Heart right ventricle (tissue), 16 donors: ENCODE data around the gene SLC39A9. TPM values are rescaled to one million over a fixed set of nuclear protein-coding genes. Genes with fewer than 3 reads are reported as not detected.

ENCODE experiments used
- ATAC-seq, 8 donors: fragments of 200-7000 bp; cut with Tn5 transposase; one replicate each; pipeline ENCODE4 v1.9.1; 2020; ENCODE audit warnings: mild to moderate bottlenecking in 8 of 8, moderate library complexity in 8 of 8, moderate number of reproducible peaks in 1 of 8
- DNase-seq, 2 donors: peaks; one replicate each; pipeline ENCODE4 v3.0.0-alpha.2; 2020
- H3K27ac ChIP-seq, 10 donors: fragments of 200-600 bp; sonication (generic) in 2 of 10; one replicate each; pipeline versions ENCODE4 v1.5.0 to v1.8.0; 2020 to 2022; ENCODE audit warnings: mild to moderate bottlenecking in 3 of 10
- H3K27me3 ChIP-seq, 7 donors: fragments of 200-600 bp; one replicate each; pipeline ENCODE4 v1.8.0; 2021 to 2022; ENCODE audit warnings: mild to moderate bottlenecking in 2 of 7
- H3K36me3 ChIP-seq, 9 donors: fragments of 200-600 bp; sonication (generic) in 1 of 9; one replicate each; pipeline versions ENCODE4 v1.5.0 to v1.8.0; 2020 to 2022; ENCODE audit warnings: mild to moderate bottlenecking in 2 of 9
- H3K4me1 ChIP-seq, 9 donors: fragments of 200-600 bp; sonication (generic) in 1 of 9; one replicate each; pipeline versions ENCODE4 v1.5.0 to v1.8.0; 2020 to 2022; ENCODE audit warnings: mild to moderate bottlenecking in 4 of 9
- H3K4me3 ChIP-seq, 10 donors: fragments of 200-600 bp; sonication (generic) in 2 of 10; one replicate each; pipeline versions ENCODE4 v1.5.0 to v1.8.0; 2020 to 2022; ENCODE audit warnings: mild to moderate bottlenecking in 7 of 10, moderate library complexity in 2 of 10
- H3K9me3 ChIP-seq, 11 donors: fragments of 200-600 bp in 10 of 11; sonication (generic) in 2 of 11; one replicate each; pipeline versions ENCODE4 v1.5.0 to v1.8.0; 2013 to 2022; ENCODE audit warnings: mild to moderate bottlenecking in 2 of 11, control low read depth in 1 of 11, moderate library complexity in 1 of 11
- WGBS, 2 donors: extraction: QIAGEN DNeasy Blood & Tissue Kit; methylation state at CpG; one replicate each; pipeline ENCODE4 v1.1.7; 2013; ENCODE audit warnings: inconsistent platforms in 1 of 2; 5-methylcytosine and 5-hydroxymethylcytosine counted together
- intact Hi-C, 10 donors: fragments of 100-400 bp; cut with DNase I; formaldehyde crosslinking; loops; one replicate each; pipeline versions ENCODE4 v1.11.1 to v1.14.2; 2022
- polyA plus RNA-seq, 2 donors: library from polyadenylated mRNA; stranded (reverse); fragments of 200-250 nt; gene quantifications; one replicate each; pipeline ENCODE4 v1.2.3, GENCODE V29; 2013
- total RNA-seq, 10 donors: library from RNA; stranded (reverse); fragmentation: NEBNext Ultra II Directional in 3 of 10; extraction: Animal tissue kit (Norgen Biotek cat#: 25700) in 3 of 10; gene quantifications; one replicate each; pipeline versions ENCODE4 v1.2.1 to v1.2.4, GENCODE V29; 2021 to 2023
- TF ChIP-seq, protein P1 (sequence below), 9 donors: fragments of 200-600 bp; sonication (generic) in 2 of 9; IDR thresholded peaks; one replicate each; pipeline versions ENCODE4 v1.5.0 to v1.8.0; 2021 to 2022; ENCODE audit warnings: antibody characterized with exemption in 9 of 9, mild to moderate bottlenecking in 5 of 9, moderate library complexity in 1 of 9
- donor health status: Arrhythmogenic right ventricular cardiomyopathy.
- donor health status: ischemic (EF 13 %, LVEDD 7.1; RV severe dilation, severe dysfunction).
- donor health status: healthy with polysubstance abuse.
- donor health status: DM: no; HTN: yes; CAD: no.
- donor health status: DM: no; HTN: no; CAD: no.
- donor health status: ischemic (EF 25% LVEDD 6.9; RV normal size, moderate dysfunction).
- donor health status: ischemic (EF 25% LVEDD 5.7; RV mildly dilated, moderate dysfunction).
- donor health status: healthy.
- donor health status: DM: yes; HTN: yes; CAD: no.
- donor health status: Ischemic cardiomyopathy.
- donor health status: ischemic (EF 35%, LVEDD 5.7; RV mildly dilated, moderate dysfunction).
- donor health status: nonischemic (EF 11% LVEDD 7.7; RV severe dilation, severe dysfunction).
- donor health status: DM: yes; HTN: yes; CAD: no.
- donor health status: PGD.
- donor health status: ischemic (EF 29% LVEDD 5.4; RV normal size, mild dysfunction).
- donor health status: nonischemic (EF 23%, LVEDD 6.1; RV moderate dilation, normal function).

Gene SLC39A9
- total and polyA plus RNA-seq, 12 donors: 11.1 to 28.3 (median 21.4) TPM

- H3K4me3 ChIP-seq: no peak overlapping the region
- no peak for DNase-seq
- no peak overlapping the region for H3K27ac ChIP-seq
- TF ChIP-seq, protein P1, sequence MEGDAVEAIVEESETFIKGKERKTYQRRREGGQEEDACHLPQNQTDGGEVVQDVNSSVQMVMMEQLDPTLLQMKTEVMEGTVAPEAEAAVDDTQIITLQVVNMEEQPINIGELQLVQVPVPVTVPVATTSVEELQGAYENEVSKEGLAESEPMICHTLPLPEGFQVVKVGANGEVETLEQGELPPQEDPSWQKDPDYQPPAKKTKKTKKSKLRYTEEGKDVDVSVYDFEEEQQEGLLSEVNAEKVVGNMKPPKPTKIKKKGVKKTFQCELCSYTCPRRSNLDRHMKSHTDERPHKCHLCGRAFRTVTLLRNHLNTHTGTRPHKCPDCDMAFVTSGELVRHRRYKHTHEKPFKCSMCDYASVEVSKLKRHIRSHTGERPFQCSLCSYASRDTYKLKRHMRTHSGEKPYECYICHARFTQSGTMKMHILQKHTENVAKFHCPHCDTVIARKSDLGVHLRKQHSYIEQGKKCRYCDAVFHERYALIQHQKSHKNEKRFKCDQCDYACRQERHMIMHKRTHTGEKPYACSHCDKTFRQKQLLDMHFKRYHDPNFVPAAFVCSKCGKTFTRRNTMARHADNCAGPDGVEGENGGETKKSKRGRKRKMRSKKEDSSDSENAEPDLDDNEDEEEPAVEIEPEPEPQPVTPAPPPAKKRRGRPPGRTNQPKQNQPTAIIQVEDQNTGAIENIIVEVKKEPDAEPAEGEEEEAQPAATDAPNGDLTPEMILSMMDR (IDR thresholded peaks at IDR 0.05): no peak
- intact Hi-C loops: no loop called here
- H3K4me1 ChIP-seq: peaks cover 0 to 14% (median 5%) of the 10 kb centered on the region in 9 donors
- no peaks in the 10 kb centered on the region for H3K9me3 ChIP-seq
- H3K27me3 ChIP-seq: peaks cover 0 to 7% (median 0%) of the 10 kb centered on the region in 7 donors
- 86 to 91% methylated on average over 5 of the region's 5 CpGs for WGBS, 2 donors
- no peak for ATAC-seq
- no peaks in the 10 kb centered on the region for H3K36me3 ChIP-seq
Observed at GRCh38 chr14:69499436-69499835, 100.9 kb downstream of the SLC39A9 start.

GRCh38 chr14:69500096-69500495, 101.6 kb downstream of the SLC39A9 start:
- no peaks in the 10 kb centered on the region for H3K9me3 ChIP-seq
- TF ChIP-seq, protein P1 (IDR thresholded peaks at IDR 0.05): no peak
- intact Hi-C loops: no loop called here
- DNase-seq: no peak
- peaks cover 0 to 14% (median 5%) of the 10 kb centered on the region in 9 donors for H3K4me1 ChIP-seq
- H3K27ac ChIP-seq: no peak overlapping the region
- H3K4me3 ChIP-seq: no peak overlapping the region
- 88 to 91% methylated on average over 5 of the region's 5 CpGs for WGBS, 2 donors
- no peak for ATAC-seq
- H3K36me3 ChIP-seq: no peaks in the 10 kb centered on the region
- peaks cover 0 to 2% (median 0%) of the 10 kb centered on the region in 7 donors for H3K27me3 ChIP-seq

DNA sequence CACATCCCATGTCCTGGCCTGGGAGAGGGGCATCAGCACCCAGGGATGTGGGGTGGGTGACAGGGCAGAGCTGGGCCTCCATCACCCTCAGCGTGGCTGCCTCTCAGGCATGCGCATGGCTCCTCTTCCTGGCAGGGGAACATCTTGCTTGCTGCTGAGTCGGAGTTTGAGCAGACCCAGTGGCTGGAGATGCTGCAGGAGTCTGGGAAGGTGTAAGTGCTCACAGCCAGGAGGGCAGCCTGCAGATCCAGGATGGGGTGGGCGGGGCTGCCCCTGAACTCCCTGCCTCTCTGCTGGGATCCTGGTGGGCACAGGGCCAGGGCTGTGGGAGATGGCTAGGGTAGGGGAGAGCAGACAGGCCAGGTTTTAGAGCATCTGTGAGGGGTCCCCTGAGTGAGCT, 102.2 kb downstream of the SLC39A9 start:
- intact Hi-C loops: no loop called here
- Histone ChIP-seq H3K27me3 (no peaks in the 10 kb centered on the region), H3K27ac (peak overlapping the region in 6 of 10 donors; percentile 10 to 68 (median 55)), H3K4me3 (no peak overlapping the region), H3K4me1 (peaks cover 0 to 14% (median 5%) of the 10 kb centered on the region in 9 donors), H3K9me3 (no peaks in the 10 kb centered on the region), H3K36me3 (no peaks in the 10 kb centered on the region)
- DNase-seq (no peak), ATAC-seq (peak in 3 of 8 donors; percentile 9 to 17 (median 9))
- 87 to 95% methylated on average over 4 of the region's 4 CpGs for WGBS, 2 donors
- TF ChIP-seq, protein P1 (IDR thresholded peaks at IDR 0.05): no peak

- WGBS, 2 donors: 27 to 45% methylated on average over 4 of the region's 4 CpGs
- H3K4me1 ChIP-seq: peaks cover 0 to 14% (median 5%) of the 10 kb centered on the region in 9 donors
Observed at GRCh38 chr14:69501423-69501838, 102.9 kb downstream of the SLC39A9 start.

More at GRCh38 chr14:69501423-69501838, 102.9 kb downstream of the SLC39A9 start:
- peak overlapping the region in 7 of 10 donors; percentile 10 to 68 (median 54) for H3K27ac ChIP-seq
- ATAC-seq (peak; percentile 80 to 94 (median 86)), DNase-seq (peak; percentile 53 to 68)
- H3K27me3 ChIP-seq: no peaks in the 10 kb centered on the region
- no peaks in the 10 kb centered on the region for H3K36me3 ChIP-seq
- TF ChIP-seq, protein P1 (IDR thresholded peaks at IDR 0.05): no peak
- intact Hi-C loops: no loop called here
- H3K9me3 ChIP-seq: no peaks in the 10 kb centered on the region
- no peak overlapping the region for H3K4me3 ChIP-seq
